GM21825 (cell line): ENCODE results near the gene APBA2.

Experiments used
- ATAC-seq: cut with Tn5 transposase; IDR thresholded peaks from one replicate; pipeline ENCODE4 v1.9.1; 2021; ENCODE audit warnings: mild to moderate bottlenecking, moderate library complexity; ENCODE audit not compliant: unreplicated experiment

APBA2 gene

GRCh38 chr15:28914046-28914445 lies 28.3 kb downstream of the APBA2 start:
- no peak for ATAC-seq

- ATAC-seq: no peak
These were observed 28.8 kb downstream of the APBA2 start for GRCh38 chr15:28914483-28915023.

DNA sequence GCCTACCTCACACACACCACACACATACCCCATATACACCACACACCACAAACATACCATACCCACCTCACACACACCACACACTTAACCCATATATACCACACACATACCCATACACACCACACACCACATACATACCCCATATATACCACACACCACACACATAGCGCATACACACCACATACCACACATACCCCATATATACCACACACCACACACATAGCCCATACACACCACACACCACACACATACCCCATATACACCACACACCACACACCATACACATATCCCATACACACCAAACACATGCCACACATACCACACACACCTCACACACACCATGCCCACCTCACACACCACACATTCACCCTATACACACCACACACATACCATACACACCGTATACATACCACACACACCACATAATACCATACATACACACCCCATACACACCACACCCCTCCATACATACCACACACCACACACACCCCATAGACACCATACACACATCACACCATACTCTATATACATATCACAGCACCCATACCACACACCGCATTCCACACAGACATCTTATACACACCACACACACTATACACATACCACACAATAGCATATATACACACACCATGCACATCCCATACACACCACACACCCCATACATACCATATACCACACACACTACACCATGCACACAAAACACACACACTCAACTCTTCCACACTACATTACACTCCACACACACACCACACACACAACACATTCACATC lies 29.5 kb downstream of the APBA2 start:
- ATAC-seq: no peak

DNA sequence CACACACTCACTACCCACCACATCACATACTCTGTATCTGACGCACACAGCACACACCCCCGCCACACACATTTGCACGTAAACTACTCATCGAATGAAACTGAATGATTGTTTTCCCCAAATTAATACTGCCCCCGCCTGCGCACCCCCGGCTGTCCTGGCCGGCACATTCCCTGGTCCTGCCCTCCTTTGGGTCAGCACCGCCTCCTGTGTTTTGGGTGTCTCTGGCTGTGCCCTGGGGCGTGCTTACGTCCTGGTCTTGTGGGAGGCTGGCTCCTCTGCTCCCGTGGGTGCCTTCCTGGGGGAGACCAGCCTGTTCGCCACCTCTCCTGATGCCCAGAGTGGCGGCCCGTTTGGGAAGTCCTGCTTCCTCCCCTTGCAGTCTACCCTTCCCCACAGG lies 30.2 kb downstream of the APBA2 start:
- ATAC-seq: no peak

DNA sequence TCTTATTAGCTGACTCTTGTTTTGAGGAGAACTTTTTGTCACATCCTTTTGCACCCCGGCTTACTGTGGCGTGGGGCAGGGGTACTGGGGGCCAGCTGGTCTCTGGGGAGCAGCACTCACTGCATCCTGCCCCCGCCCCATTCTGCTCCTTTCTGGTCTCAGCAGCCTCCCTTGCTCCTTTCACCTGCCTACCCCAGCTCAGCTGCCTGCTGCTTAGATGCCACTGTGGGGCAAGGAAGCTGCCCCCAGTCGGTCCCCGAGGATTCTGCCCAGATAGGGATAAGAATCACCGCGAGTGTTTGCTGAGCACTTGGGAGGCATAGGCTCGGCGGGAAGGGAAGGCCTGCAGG lies 32.0 kb downstream of the APBA2 start:
- ATAC-seq: no peak

DNA sequence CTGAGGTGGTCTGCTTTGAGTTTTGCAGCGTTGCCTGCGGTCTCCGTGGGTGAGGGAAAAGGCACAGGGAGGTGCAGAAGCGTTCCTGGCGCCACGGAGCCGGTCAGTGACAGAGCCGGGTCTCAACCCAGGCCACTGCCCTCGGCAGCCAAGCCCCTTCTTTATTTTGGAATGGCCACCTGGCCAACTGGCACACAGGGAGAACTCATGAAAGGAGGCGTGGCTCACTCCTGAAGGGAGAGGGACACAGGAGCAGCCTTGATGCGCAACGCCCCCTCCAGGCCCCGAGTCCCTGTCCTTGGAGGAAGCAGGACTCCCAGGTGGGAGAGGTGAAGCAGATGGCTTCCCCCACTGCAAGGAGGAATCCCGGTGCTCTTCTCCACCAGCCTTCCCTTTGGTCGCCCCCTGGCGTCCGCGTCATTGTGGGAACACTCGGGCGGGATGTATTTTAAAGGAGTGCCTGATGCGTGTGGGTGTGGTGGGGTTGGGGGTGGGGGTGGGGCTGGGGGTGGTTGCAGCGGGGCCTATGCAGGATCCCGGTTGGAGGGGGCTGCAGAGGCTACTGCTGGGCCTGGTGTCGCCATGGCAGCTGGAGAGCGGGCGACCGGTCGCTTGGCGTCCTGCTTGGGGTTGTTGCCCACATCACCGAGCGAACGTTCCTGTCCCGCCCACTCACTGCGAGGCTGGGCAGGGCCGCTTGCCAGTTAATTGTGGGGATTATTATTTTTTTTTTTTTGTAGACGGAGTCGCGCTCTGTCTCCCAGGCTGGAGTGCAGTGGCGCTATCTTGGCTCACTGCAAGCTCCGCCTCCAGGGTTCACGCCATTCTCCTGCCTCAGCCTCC lies 32.6 kb downstream of the APBA2 start:
- no peak for ATAC-seq

GRCh38 chr15:28919201-28919635 lies 33.4 kb downstream of the APBA2 start:
- no peak for ATAC-seq

DNA sequence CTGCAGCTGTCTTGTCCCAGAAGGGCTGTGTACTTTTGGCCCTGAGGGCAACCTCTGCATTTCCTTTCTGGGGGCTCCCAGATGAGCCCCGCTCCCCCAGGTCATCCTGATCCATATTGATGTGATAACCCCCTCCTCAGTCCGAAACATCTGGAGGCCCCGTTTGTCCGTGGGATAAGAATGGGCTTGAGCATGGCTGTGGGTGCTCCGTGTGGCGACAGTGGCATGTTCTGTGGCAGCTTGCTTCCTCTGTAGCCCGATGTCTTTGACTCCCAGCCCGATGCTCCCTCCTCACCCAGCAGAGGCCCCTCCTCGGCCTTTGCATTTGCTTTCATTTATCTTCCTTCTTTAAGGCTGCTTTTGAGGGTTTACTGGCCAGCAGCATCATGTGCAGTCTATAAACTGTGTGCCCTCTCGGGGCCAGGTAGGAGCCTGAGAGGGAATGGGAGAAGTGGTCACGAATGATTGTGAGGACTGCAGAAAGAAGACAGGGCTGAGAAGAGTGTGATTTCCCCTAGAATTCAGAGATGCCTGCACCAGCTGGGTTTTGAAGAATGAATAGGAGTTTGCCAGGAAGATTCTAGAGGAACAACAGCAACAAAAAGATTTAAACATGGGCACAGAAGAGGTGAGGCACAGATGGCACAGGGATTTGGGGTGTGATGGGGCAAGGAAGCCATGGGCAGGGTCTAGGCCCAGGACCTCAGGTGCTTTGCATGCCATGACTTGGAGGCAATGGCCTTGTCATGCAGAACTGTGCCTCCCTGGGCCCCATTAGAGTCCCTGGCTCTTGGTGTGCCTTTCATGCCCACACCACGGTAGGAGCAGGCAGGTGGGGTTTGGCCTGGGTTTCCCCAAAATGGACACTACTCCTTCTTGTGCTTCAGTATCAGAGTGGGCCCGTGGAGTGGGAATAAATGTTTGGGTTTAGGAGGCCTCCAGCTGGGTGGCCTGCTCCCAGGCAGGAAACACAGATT lies 34.2 kb downstream of the APBA2 start:
- ATAC-seq: no peak

GRCh38 chr15:28920781-28921331 lies 35.1 kb downstream of the APBA2 start:
- no peak for ATAC-seq

DNA sequence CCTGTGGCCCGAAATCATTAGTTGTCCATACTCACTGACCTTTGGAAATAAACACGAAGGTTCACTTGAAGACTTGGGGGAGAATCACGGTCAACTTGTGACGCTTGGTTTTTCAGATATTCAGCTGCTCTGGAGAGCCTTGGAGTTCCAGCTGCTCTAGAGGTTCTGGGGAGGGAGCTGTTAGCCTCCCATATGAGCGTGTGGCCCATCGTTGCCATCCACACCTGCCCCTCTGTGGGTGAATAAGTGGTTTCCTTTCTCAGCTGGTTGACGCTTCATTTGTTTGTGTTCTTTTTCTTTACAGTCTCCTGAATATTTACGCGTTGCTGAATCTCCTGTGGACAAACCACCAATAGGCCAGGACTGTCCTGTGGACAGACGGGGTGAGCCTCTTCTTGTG lies 35.6 kb downstream of the APBA2 start:
- no peak for ATAC-seq

GRCh38 chr15:28921919-28922706 lies 36.3 kb downstream of the APBA2 start:
- no peak for ATAC-seq

- ATAC-seq: no peak
These were observed 36.9 kb downstream of the APBA2 start for GRCh38 chr15:28922707-28923012.

DNA sequence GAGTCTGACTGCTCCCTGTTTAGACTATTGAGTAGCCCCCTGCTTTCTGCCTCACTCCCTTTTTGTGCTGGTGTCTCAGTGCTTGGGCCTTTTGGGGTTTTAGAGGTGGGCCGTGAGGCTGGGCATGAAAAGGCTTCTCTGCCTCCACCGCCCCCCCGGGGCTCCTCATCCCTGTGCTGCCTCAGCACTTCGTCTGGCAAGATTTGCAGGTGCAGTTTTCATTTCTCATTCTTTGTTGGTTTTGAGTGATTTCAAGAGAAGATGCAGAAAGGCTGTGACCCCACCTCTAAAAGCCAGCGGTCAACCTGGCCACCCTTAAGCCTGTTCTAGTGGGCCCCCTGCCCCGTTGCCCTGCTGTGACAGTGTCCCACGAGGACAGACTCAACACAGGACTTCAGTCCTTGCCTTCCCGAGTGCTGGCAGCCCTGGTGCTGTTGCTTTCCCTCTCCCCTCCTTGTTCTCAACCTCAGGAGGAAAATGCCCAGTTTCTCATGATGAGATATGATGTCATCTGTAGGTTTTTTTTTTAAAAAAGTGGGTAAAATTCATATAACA lies 38.0 kb downstream of the APBA2 start:
- no peak for ATAC-seq

GRCh38 chr15:28927043-28927442 lies 41.3 kb downstream of the APBA2 start:
- no peak for ATAC-seq

GRCh38 chr15:28929200-28929599 lies 43.4 kb downstream of the APBA2 start:
- ATAC-seq: no peak

DNA sequence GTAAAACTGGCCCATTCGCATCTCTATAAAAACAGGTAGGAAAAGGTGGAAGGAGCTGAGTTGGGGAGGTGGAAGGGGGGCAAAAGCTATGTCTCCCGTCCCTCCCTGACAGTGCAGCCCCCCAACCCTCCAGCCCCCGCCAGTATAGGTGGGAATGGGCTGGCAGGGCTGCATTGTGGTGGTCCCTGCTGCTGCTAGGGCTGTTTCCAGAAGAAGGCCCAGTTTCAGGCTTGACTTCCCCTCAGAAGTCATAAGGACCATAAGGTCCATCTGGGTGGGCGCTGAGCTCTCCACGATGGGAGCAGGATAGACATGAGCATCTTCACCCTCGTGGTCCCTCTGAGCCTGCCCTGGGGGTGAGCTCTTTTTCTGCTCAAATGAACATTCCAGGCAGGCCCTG lies 44.2 kb downstream of the APBA2 start:
- no peak for ATAC-seq

DNA sequence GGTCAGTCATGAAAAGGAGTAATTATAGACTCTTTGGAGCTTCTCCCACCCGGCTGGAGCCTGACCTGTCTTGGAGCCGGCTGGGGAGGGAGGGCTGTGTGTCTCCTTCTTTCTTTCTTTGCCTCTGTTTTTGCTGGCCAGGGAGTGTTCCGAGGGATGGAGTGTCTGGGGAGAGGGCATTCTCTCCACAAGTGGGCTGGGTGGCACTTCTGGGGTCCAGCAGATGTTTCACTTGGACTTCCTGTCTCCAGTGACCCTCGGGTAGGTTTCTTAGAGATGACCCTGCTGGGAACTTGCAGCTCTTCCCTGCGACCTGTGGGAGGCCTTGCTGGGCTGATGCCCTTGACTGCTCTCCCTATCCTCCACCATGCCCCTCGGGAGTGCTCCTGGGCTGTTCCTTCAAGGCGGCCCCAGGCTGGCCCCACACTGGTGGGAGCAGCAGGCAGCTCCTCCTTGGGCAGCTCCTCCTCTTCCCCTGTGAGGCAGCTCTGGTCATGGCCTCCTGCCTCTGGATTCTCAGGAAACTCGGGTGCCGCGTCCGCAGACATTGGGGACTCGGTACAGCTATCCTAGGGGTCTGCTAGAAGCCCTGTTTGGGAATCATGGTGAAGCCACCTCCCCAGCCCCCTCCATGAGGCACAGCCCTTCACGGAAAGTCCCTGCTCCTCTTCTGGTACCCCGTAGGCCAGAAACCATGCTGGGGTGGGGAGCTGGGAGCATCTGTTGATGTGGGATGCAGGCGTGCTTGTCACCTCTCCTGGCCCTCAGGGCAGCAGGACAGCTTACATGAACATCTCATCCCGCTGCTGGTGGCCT lies 44.9 kb downstream of the APBA2 start:
- ATAC-seq: no peak

DNA sequence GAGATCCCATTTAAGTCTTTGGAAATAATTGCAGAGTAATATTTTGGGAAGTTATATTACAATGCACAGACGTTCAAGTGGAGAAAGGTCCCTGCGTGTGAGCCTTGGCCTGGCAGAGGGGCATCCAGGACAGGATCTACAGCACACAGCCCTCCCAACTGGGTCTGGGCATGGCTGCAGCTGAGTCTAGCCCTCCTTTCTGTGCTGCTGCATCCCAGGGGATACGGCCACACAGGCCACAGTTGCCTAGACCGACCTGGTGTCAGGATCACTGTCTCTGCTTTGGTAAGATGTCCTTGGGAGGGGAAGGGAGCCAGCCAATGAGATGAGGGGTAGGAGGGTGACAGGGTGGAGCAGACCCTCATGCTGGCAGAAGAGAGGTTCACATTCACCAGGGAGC lies 46.1 kb downstream of the APBA2 start:
- no peak for ATAC-seq

- no peak for ATAC-seq
These were observed 46.6 kb downstream of the APBA2 start for GRCh38 chr15:28932361-28932760.
